Fibroblast of skin of left biceps (primary cell): ENCODE measurements around the gene IST1.

ENCODE experiments used
- DNase-seq, 2 experiments: peaks; one replicate each; pipeline ENCODE4 v3.0.0-alpha.2; 2013; ENCODE audit warnings: low read depth in 2 of 2

IST1 gene

GRCh38 chr16:71963125-71963875 lies 68.0 kb downstream of the IST1 start:
- DNase-seq: no peak

- DNase-seq: no peak
These were observed 69.9 kb downstream of the IST1 start for GRCh38 chr16:71965223-71965622.

- no peak for DNase-seq
These were observed 71.6 kb downstream of the IST1 start for GRCh38 chr16:71966932-71967331.

GRCh38 chr16:71969353-71969752 lies 74.0 kb downstream of the IST1 start:
- no peak for DNase-seq

GRCh38 chr16:71971571-71971970 lies 76.2 kb downstream of the IST1 start:
- DNase-seq: no peak

- DNase-seq: no peak
These were observed 77.0 kb downstream of the IST1 start for GRCh38 chr16:71972356-71972755.

GRCh38 chr16:71973001-71973400 lies 77.7 kb downstream of the IST1 start:
- no peak for DNase-seq

- DNase-seq: no peak
These were observed 78.9 kb downstream of the IST1 start for GRCh38 chr16:71974068-71974818.
